NT2/D1 (cell line): Measurements from ENCODE around the gene DMD.

Experiments used
- DNase-seq: peaks from one replicate; pipeline ENCODE4 v3.0.0-alpha.2; 2011; ENCODE audit warnings: low read depth, low spot score
- H3K27me3 ChIP-seq: 2 replicates; pipeline ENCODE4 v1.6.0; 2011; ENCODE audit warnings: mild to moderate bottlenecking; ENCODE audit not compliant: insufficient read length, insufficient read depth
- H3K36me3 ChIP-seq: 2 replicates; pipeline ENCODE4 v1.6.1; 2011; ENCODE audit warnings: mild to moderate bottlenecking, low read length, mixed read lengths; ENCODE audit not compliant: insufficient read depth, insufficient read length
- H3K4me1 ChIP-seq: 2 replicates; pipeline ENCODE4 v1.5.1; 2011; ENCODE audit not compliant: insufficient read depth, insufficient read length
- H3K4me3 ChIP-seq: 2 replicates; pipeline ENCODE4 v1.5.1; 2011; ENCODE audit warnings: low read depth; ENCODE audit not compliant: insufficient read length
- H3K9ac ChIP-seq: 2 replicates; pipeline ENCODE4 v1.6.0; 2011; ENCODE audit warnings: low read depth; ENCODE audit not compliant: insufficient read length
- H3K9me3 ChIP-seq: 2 replicates; pipeline ENCODE4 v1.5.1; 2011; ENCODE audit warnings: mild to moderate bottlenecking, low read length; ENCODE audit not compliant: insufficient read depth
- SUZ12 ChIP-seq: IDR thresholded peaks from 2 replicates; pipeline ENCODE4 v1.6.1; 2011; ENCODE audit not compliant: insufficient read length, insufficient read depth; ENCODE audit errors: extremely low read depth
- YY1 ChIP-seq: IDR thresholded peaks from 2 replicates; pipeline ENCODE4 v1.6.1; 2011; ENCODE audit not compliant: insufficient read length, insufficient read depth
- ZNF274 ChIP-seq: IDR thresholded peaks from 2 replicates; pipeline ENCODE4 v1.6.1; 2011; ENCODE audit warnings: mild to moderate bottlenecking, low read depth, low read length

The DMD gene

DNA sequence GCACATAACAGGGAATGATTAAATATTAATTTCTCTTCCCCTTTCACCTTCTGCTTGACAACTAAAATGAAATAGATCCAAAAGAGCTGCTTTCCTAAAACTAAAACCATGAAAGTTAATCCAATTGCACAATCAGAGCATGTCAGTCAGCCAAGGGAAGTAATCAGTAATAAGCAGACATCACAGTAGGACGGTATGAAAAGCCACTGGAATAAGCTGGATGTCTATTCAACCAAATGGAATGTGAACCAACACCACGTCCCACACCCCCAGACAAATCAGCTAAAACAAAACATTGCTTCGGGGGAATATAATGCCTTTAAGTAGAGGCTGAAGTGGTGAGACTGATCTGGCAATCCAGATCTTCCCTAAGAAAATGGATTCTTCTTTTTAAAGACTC, 1280.1 kb downstream of the DMD start:
- no peaks in the 10 kb centered on the region for H3K36me3 ChIP-seq
- no peak for DNase-seq
- H3K4me3 ChIP-seq: no peak overlapping the region
- H3K27me3 ChIP-seq: no peaks in the 10 kb centered on the region
- no peak for TF ChIP-seq ZNF274
- TF ChIP-seq SUZ12: no peak
- no peaks in the 10 kb centered on the region for H3K9me3 ChIP-seq
- H3K4me1 ChIP-seq: no peaks in the 10 kb centered on the region
- no peak overlapping the region for H3K9ac ChIP-seq

DNA sequence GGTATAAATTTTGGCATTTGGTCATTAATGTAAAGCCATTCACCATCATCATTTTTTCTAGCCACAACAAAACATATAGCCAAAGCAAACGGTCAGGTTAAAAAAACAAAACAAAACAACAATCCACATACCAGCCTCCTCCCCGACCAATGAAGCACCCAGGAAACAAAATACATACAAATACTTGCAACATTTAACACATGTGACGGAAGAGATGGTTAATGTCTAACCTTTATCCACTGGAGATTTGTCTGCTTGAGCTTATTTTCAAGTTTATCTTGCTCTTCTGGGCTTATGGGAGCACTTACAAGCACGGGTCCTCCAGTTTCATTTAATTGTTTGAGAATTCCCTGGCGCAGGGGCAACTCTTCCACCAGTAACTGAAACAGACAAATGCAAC, 1282.0 kb downstream of the DMD start:
- no peaks in the 10 kb centered on the region for H3K27me3 ChIP-seq

DNA sequence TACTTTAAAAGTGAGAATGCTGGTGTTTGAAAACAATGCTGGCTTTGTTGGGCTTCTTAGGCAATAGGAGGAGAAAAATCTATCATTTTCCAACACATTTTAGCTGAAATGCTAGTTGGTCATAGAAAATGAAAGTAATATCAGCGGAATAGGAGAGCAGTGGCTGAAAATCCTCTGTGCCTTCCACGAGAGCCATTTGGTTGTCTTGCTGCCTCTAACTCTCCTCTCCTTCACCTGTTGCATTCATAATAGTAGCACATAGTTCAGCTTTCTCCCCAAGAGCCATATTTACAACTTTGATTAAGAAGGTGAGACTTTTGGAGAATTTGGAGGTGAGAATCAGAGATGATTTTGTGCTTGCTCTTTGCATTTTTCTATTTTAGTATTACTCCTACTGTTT, 1290.1 kb downstream of the DMD start:
- Histone ChIP-seq H3K4me3 (no peak overlapping the region), H3K9ac (no peak overlapping the region), H3K9me3 (no peaks in the 10 kb centered on the region), H3K4me1 (no peaks in the 10 kb centered on the region), H3K27me3 (no peaks in the 10 kb centered on the region), H3K36me3 (no peaks in the 10 kb centered on the region)
- no peak for TF ChIP-seq SUZ12
- no peak for TF ChIP-seq ZNF274
- TF ChIP-seq YY1: no peak
- no peak for DNase-seq

More for the DNA sequence above, 1282.0 kb downstream of the DMD start:
- no peaks in the 10 kb centered on the region for H3K4me1 ChIP-seq
- H3K4me3 ChIP-seq: no peak overlapping the region
- no peaks in the 10 kb centered on the region for H3K9me3 ChIP-seq
- no peak for DNase-seq
- TF ChIP-seq SUZ12: no peak
- no peaks in the 10 kb centered on the region for H3K36me3 ChIP-seq
- H3K9ac ChIP-seq: no peak overlapping the region

DNA sequence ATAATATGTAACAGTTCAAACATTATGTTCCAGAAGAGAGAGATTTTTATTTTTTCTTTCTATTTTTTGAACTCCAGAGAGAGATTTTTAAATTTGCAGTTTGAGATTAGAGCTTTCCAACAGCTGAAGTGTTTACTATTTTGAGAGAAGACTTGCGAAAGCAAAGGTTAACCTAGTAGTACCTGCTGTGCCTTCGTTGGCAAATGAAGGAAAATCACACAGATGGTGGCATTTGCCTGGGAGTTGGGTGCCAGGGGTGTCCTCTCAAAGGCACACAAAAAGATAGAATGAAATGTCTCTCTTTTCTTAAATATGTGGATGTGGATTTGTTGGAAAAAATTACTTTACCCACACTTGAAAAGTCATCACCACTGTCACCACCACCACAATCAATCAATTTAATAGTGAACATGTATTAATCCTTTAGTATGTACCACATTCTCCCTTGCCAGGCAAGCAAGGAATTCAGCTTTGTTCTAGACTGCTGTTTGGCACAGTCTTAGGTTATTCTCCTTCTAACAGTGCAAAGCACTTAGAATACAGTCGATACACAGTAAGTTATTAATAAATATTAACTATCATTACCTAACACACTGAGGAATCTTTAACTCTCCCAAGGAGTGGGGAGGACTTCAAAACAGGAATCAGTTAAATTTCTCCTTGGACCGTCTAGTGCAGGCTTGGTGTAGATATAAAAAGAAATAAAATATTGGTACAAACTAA, 1301.3 kb downstream of the DMD start:
- DNase-seq: no peak
- no peaks in the 10 kb centered on the region for H3K9me3 ChIP-seq
- no peak overlapping the region for H3K4me3 ChIP-seq
- no peak overlapping the region for H3K9ac ChIP-seq
- H3K4me1 ChIP-seq: no peaks in the 10 kb centered on the region
- no peak for TF ChIP-seq SUZ12
- no peak for TF ChIP-seq ZNF274
- TF ChIP-seq YY1: no peak
- no peaks in the 10 kb centered on the region for H3K27me3 ChIP-seq
- H3K36me3 ChIP-seq: no peaks in the 10 kb centered on the region

DNA sequence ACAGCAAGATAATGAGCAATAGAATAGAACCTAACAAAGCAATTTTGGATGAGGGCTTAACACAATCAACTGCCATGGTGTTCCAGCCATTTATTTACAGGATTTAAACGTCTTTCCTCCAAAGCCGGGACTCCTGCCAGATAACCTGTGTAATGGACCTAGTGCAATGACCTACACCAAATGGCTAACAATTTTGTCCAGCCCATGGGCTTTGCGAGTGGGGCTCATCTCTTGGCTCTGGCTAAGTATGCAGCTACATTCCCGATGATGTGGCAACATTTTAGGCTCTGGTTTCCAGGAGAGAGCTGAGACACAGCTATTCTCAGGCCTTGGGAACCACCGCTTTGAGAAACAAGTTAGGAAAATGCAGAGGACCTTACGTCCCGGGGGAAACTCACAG, 1317.2 kb downstream of the DMD start:
- Histone ChIP-seq H3K9me3 (no peaks in the 10 kb centered on the region), H3K4me3 (no peak overlapping the region), H3K9ac (no peak overlapping the region), H3K4me1 (no peaks in the 10 kb centered on the region), H3K36me3 (no peaks in the 10 kb centered on the region), H3K27me3 (no peaks in the 10 kb centered on the region)
- DNase-seq: no peak
- no peak for TF ChIP-seq YY1
- TF ChIP-seq ZNF274: no peak
- TF ChIP-seq SUZ12: no peak

DNA sequence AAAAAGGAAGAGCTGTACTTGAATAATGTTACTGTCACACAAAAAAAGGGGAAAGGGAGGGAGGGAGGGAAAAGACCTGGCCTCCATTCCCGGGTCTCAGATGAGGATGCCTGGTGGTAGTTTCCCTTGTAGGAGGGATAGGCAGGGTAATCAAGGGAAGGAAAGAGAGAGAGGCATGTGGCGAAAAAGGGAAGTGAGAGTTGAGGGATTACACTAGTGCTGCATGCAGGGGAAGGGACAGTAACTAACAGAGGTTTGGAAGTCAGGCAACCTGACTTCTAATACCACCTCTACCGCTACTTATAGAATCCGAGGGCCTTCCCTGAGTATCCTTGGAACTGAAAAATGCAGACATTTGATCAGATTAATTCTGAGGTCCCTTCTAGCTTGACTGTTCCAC, 1317.8 kb downstream of the DMD start:
- DNase-seq: no peak
- TF ChIP-seq YY1 (no peak), ZNF274 (no peak), SUZ12 (no peak)
- H3K36me3 ChIP-seq: no peaks in the 10 kb centered on the region
- H3K4me1 ChIP-seq: no peaks in the 10 kb centered on the region
- no peaks in the 10 kb centered on the region for H3K9me3 ChIP-seq
- no peak overlapping the region for H3K4me3 ChIP-seq
- H3K27me3 ChIP-seq: no peaks in the 10 kb centered on the region
- H3K9ac ChIP-seq: no peak overlapping the region

DNA sequence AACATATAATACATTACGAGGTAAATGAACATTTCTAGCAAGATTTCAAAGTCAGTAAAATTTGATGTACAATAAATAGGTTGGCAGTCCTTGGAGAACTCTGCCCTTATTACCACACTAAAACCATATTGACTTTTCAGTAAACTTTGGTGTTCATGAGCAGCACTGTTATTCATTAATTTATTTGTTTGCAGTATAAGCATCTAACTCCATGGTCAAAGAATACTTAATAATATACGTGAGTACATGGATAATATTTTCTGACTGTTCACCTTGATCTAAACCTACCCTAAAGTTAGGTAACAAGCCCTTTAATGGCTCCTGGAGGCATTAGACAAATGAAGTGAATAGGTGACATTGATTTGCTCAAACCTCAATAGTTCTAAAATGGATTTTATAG, 1322.3 kb downstream of the DMD start:
- no peaks in the 10 kb centered on the region for H3K9me3 ChIP-seq
- no peak overlapping the region for H3K9ac ChIP-seq
- DNase-seq: no peak
- no peaks in the 10 kb centered on the region for H3K4me1 ChIP-seq
- no peak overlapping the region for H3K4me3 ChIP-seq
- H3K27me3 ChIP-seq: no peaks in the 10 kb centered on the region
- TF ChIP-seq ZNF274 (no peak), SUZ12 (no peak), YY1 (no peak)
- H3K36me3 ChIP-seq: no peaks in the 10 kb centered on the region

DNA sequence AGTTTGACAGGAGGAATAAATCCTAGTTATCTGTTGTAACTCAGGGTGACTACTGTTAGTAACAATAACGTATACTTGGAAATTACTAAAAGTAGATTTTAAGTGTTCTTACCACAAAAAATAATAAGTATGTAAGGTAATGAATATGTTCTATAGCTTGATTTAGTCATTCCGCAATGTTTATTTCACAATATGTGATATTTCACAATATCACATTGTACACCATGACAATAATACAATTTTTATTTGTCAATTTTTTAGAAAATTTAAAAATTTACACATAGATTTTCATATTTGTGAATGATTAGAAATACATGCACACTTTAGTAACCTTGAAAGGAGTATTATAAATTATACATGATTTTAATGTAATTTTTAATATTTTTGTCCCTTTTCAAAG, 1326.8 kb downstream of the DMD start:
- no peaks in the 10 kb centered on the region for H3K27me3 ChIP-seq
- no peaks in the 10 kb centered on the region for H3K9me3 ChIP-seq
- TF ChIP-seq ZNF274 (no peak), YY1 (no peak), SUZ12 (no peak)
- no peaks in the 10 kb centered on the region for H3K4me1 ChIP-seq
- no peak overlapping the region for H3K4me3 ChIP-seq
- no peaks in the 10 kb centered on the region for H3K36me3 ChIP-seq
- H3K9ac ChIP-seq: no peak overlapping the region
- DNase-seq: no peak
